ENCODE data around the gene TALDO1. TPM values are rescaled to one million over a fixed set of nuclear protein-coding genes. Genes with fewer than 3 reads are reported as not detected.

Gene TALDO1
- total and polyA plus RNA-seq, 10 of the 15 experiments (the other 5 are each of a cell fraction or from before 2014, with no cell fraction given) = 121 to 302 (median 182) TPM

DNA sequence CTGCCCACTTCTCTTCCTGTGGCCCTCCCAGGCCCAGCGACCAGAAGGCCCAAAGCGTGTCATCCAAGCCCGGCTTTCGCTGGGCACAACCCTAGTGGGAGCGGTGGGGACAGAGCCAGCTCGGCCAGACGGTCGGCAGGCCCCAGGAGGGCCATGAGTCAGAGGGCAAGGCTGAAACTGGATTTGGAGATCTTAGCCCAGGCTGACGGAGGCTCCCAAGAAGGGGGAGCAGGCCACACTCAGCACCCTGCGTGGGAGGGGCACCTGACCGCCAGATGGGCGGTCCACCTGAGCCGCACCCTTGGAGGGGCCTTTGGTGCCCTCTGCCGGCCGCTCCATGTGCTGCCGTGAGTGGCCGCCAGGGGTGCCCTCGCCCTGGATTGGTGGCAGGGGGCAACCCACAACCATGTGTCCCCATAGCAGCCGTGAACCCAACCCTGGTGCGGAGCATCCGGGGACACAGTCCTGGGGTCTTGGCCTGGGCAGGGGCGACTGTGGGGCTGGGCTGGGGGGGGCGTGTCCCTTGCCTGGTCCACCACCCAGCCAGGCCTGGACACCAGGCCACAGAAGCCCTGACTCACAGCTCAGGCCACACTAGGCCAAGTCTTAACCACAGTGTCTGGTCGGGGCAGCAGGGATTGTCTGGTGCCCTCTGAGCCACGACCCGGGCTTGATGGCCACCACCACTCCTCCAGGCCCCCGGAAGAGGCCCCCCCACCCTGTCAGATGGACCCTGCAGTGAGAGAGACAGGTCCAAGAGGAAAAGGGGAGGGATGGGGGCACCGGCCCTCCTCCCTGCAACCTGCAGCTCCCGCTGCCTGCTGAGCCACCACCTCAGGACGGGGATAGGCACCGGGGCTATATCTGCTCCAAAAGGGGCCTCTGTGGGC lies 19.2 kb upstream of the TALDO1 start (continued):
- no peak for TF ChIP-seq ZNF24 (IDR thresholded peaks at IDR 0.05)
- no peak for TF ChIP-seq NR2C1 (IDR thresholded peaks at IDR 0.05)
- no peak for TF ChIP-seq MEF2A (IDR thresholded peaks at IDR 0.05; ENCODE audit: insufficient read depth, low read depth, low read length)
- TF ChIP-seq CBX3 (IDR thresholded peaks at IDR 0.05; ENCODE audit: borderline replicate concordance, low read depth) = no peak
- no peak for TF ChIP-seq NFXL1 (IDR thresholded peaks at IDR 0.05; ENCODE audit: borderline replicate concordance)
- TF ChIP-seq NRF1 (conservative IDR thresholded peaks at IDR 0.05; ENCODE audit: low read depth, low read length) = no peak
- TF ChIP-seq SIN3A (IDR thresholded peaks at IDR 0.05; ENCODE audit: low read depth, low read length) = no peak
- no peak for TF ChIP-seq NFIC (IDR thresholded peaks at IDR 0.05; ENCODE audit: low read depth, low read length)
- no peak for TF ChIP-seq IKZF2 (IDR thresholded peaks at IDR 0.05)
- peak in 1 of 2 experiments; percentile 87; a peak in 2 of 3 replicates for TF ChIP-seq EGR1 (IDR thresholded peaks at IDR 0.05; ENCODE audit: borderline replicate concordance in 1 of 2, low read depth in 2 of 2, low read length in 2 of 2)
- TF ChIP-seq, protein P1, sequence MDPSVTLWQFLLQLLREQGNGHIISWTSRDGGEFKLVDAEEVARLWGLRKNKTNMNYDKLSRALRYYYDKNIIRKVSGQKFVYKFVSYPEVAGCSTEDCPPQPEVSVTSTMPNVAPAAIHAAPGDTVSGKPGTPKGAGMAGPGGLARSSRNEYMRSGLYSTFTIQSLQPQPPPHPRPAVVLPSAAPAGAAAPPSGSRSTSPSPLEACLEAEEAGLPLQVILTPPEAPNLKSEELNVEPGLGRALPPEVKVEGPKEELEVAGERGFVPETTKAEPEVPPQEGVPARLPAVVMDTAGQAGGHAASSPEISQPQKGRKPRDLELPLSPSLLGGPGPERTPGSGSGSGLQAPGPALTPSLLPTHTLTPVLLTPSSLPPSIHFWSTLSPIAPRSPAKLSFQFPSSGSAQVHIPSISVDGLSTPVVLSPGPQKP (IDR thresholded peaks at IDR 0.05; ENCODE audit: low read depth, low read length) = no peak
- TF ChIP-seq ZNF207 (IDR thresholded peaks at IDR 0.05; ENCODE audit: borderline replicate concordance) = no peak
- TF ChIP-seq SMARCA5 (IDR thresholded peaks at IDR 0.05) = peak; percentile 92; the same call in 1 of the 2 replicates
- TF ChIP-seq, protein P2, sequence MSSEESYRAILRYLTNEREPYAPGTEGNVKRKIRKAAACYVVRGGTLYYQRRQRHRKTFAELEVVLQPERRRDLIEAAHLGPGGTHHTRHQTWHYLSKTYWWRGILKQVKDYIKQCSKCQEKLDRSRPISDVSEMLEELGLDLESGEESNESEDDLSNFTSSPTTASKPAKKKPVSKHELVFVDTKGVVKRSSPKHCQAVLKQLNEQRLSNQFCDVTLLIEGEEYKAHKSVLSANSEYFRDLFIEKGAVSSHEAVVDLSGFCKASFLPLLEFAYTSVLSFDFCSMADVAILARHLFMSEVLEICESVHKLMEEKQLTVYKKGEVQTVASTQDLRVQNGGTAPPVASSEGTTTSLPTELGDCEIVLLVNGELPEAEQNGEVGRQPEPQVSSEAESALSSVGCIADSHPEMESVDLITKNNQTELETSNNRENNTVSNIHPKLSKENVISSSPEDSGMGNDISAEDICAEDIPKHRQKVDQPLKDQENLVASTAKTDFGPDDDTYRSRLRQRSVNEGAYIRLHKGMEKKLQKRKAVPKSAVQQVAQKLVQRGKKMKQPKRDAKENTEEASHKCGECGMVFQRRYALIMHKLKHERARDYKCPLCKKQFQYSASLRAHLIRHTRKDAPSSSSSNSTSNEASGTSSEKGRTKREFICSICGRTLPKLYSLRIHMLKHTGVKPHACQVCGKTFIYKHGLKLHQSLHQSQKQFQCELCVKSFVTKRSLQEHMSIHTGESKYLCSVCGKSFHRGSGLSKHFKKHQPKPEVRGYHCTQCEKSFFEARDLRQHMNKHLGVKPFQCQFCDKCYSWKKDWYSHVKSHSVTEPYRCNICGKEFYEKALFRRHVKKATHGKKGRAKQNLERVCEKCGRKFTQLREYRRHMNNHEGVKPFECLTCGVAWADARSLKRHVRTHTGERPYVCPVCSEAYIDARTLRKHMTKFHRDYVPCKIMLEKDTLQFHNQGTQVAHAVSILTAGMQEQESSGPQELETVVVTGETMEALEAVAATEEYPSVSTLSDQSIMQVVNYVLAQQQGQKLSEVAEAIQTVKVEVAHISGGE (CRISPR knock-in tag; IDR thresholded peaks at IDR 0.05) = no peak
- TF ChIP-seq RFX5 (IDR thresholded peaks at IDR 0.05; ENCODE audit: low read depth, low read length) = no peak
- TF ChIP-seq, protein P3, sequence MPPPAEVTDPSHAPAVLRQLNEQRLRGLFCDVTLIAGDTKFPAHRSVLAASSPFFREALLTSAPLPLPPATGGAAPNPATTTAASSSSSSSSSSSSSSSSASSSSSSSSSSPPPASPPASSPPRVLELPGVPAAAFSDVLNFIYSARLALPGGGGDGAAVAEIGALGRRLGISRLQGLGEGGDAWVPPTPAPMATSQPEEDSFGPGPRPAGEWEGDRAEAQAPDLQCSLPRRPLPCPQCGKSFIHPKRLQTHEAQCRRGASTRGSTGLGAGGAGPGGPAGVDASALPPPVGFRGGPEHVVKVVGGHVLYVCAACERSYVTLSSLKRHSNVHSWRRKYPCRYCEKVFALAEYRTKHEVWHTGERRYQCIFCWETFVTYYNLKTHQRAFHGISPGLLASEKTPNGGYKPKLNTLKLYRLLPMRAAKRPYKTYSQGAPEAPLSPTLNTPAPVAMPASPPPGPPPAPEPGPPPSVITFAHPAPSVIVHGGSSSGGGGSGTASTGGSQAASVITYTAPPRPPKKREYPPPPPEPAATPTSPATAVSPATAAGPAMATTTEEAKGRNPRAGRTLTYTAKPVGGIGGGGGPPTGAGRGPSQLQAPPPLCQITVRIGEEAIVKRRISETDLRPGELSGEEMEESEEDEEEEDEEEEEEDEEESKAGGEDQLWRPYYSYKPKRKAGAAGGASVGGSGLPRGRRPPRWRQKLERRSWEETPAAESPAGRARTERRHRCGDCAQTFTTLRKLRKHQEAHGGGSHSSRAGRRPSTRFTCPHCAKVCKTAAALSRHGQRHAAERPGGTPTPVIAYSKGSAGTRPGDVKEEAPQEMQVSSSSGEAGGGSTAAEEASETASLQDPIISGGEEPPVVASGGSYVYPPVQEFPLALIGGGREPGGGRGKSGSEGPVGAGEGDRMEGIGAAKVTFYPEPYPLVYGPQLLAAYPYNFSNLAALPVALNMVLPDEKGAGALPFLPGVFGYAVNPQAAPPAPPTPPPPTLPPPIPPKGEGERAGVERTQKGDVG (CRISPR knock-in tag; IDR thresholded peaks at IDR 0.05) = no peak
- TF ChIP-seq, protein P4, sequence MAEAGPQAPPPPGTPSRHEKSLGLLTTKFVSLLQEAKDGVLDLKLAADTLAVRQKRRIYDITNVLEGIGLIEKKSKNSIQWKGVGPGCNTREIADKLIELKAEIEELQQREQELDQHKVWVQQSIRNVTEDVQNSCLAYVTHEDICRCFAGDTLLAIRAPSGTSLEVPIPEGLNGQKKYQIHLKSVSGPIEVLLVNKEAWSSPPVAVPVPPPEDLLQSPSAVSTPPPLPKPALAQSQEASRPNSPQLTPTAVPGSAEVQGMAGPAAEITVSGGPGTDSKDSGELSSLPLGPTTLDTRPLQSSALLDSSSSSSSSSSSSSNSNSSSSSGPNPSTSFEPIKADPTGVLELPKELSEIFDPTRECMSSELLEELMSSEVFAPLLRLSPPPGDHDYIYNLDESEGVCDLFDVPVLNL (IDR thresholded peaks at IDR 0.05; ENCODE audit: low read depth, low read length) = no peak
- TF ChIP-seq NR2F1 (conservative IDR thresholded peaks at IDR 0.05) = peak; percentile 61; the same call in 1 of the 2 replicates
- TF ChIP-seq, protein P5, sequence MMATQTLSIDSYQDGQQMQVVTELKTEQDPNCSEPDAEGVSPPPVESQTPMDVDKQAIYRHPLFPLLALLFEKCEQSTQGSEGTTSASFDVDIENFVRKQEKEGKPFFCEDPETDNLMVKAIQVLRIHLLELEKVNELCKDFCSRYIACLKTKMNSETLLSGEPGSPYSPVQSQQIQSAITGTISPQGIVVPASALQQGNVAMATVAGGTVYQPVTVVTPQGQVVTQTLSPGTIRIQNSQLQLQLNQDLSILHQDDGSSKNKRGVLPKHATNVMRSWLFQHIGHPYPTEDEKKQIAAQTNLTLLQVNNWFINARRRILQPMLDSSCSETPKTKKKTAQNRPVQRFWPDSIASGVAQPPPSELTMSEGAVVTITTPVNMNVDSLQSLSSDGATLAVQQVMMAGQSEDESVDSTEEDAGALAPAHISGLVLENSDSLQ (IDR thresholded peaks at IDR 0.05) = no peak; the same call in 1 of the 2 replicates
- no peak for TF ChIP-seq ZSCAN29 (IDR thresholded peaks at IDR 0.05)

Data from GM12878 (cell line).